Activated effector memory CD4-positive, alpha-beta T cell treated with Interleukin-2 at 50 U/mL for 16 hours (primary cell): Measurements from ENCODE around the gene GNAO1.

ENCODE experiments used
- DNase-seq: peaks from one replicate; pipeline ENCODE4 v3.0.0-alpha.2; 2020

The GNAO1 gene

GRCh38 chr16:56191156-56191815 is at the start of gene GNAO1:
Gene GNAO1, plus strand, starts transcription at chr16:56191489. Its CDS starts 747 bp downstream, at chr16:56192236.
- peak; percentile 59 for DNase-seq

DNA sequence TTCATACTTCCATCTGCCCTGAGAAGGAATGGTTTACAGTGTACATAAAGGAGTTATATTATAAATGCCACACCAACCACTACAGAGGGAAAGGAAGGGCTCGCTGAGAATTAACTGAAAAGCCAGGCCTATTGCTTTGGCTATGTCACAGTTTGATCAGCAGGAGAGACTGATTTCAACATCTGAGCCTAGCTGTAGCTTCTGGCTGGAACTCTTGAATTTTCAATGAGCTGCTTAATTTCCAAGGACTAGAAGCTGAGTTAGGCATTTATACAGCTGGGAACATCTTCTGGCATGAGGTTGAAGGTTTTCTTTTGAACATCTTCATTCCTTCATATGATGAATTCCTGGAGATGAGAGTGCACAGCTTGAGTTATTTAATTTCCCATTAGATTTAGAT is 47.6 kb upstream of the GNAO1 start:
- DNase-seq = no peak

- no peak for DNase-seq
Observed at GRCh38 chr16:56145369-56145768, 45.9 kb upstream of the GNAO1 start.

DNA sequence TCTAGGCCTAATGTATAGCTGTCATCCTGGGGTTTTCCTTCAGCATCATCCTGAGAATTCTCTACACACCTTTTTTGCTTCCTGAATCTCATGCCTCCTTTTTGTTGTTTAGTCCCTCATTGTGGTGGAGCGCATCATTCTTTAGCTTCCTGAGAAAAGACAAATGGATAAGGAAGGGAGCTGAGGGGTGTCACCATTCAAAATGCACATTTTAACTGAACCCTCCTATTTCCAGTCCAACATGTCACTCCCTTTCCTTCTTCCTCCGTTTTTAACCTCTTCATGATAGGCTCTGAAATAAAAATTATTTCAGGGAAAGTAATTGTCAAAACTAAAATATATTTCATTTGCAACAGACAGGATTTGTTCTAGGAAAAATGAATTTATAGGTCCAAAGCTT is 39.7 kb upstream of the GNAO1 start:
- no peak for DNase-seq

DNA sequence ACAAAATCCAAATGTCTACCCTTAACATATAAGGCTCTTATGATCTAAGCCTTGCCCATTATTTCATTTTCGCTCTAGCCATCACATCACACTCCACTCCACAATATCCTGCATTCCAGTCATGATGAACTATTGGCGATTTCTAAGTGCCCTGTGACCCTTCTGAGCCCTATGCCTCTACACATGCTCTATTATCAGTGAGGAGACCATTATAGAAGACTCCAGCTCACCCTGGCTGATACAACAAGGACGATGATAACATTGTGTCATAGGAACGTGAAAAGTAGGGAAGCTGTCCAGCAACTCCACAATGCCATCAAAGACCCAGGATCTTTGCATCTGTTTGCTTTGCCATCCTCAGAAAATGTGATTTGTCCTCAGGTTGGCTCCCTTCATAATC is 29.6 kb upstream of the GNAO1 start:
- no peak for DNase-seq

GRCh38 chr16:56163089-56163488 is 28.2 kb upstream of the GNAO1 start:
- DNase-seq = no peak

DNA sequence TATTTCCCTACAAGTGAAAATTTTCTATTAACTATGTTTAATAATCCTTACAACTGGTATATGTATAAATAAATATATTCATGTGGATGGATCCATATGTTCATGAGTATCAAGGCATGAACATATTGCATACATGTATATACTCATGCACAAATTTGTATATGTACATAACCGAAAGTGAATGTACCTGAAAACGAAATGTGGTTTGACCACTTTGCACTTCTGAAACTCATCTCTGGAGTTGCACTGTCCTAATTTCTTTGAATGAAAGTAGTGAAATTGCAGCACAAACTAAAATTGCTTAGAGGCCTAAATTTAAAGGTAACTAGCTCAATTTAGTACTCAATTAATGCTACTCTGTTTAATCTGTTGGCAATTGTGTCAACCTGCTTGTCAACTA is 27.4 kb upstream of the GNAO1 start:
- no peak for DNase-seq

GRCh38 chr16:56164636-56165035 is 26.7 kb upstream of the GNAO1 start:
- DNase-seq = no peak

- DNase-seq = no peak
Observed at GRCh38 chr16:56174411-56174810, 16.9 kb upstream of the GNAO1 start.

DNA sequence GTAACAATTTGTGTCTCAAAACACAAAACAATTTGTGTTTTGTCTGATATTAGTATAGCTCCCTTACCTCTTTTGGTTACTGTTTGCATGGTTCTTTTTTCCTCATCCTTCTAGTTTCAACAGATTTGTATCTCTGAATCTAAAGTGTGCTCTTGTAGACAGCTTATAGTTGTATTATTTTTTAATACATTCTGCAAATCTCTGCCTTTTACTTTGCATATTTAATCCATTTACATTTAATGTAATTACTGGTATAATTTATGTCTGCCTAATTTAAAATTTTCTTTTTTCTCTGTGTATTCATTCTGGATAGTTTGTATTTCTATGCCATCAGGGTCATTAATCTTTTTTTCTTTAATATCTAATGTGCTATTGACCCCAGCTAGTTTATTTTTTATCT is 9.9 kb upstream of the GNAO1 start:
- DNase-seq = no peak

DNA sequence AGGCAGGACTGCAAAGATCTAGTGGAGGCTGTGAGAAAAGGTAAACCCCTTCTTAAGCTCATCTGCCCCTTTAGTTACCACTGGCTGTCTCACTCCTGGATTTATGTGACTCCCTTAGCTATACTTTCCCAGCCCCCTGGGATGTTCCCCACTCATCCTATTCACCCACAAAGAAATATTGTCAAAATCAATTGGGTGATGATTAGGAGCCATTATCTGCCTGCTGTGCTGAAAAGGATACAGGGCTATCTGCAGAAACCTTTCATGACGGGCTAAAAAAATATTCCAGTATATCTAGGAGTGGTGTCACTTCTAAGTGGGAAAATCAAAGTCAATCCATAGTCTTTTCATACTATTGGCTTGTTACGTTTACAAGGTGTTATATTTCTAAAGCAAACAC is 8.0 kb upstream of the GNAO1 start:
- no peak for DNase-seq

GRCh38 chr16:56190048-56190676 is 1.1 kb upstream of the GNAO1 start:
- no peak for DNase-seq

- no peak for DNase-seq
Observed at GRCh38 chr16:56190677-56191155, 573 bp upstream of the GNAO1 start.

- no peak for DNase-seq
Observed at GRCh38 chr16:56191835-56192634, 746 bp downstream of the GNAO1 start.

DNA sequence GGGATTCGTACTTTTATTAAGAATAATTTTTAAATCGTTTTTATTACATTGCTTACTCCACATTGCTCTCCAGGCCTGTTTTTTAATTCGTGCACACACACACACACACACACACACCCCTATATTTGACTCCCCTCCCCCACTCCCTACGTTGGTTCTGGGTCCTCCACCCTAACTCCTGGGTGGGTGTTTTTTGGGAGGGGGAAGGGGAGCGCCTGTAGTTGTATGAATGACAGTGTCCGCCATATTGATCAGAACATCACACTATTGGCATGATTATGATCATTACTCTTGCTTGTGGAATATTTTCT is 1.3 kb downstream of the GNAO1 start:
- no peak for DNase-seq

GRCh38 chr16:56192986-56193945 is 2.0 kb downstream of the GNAO1 start:
- DNase-seq = no peak

DNA sequence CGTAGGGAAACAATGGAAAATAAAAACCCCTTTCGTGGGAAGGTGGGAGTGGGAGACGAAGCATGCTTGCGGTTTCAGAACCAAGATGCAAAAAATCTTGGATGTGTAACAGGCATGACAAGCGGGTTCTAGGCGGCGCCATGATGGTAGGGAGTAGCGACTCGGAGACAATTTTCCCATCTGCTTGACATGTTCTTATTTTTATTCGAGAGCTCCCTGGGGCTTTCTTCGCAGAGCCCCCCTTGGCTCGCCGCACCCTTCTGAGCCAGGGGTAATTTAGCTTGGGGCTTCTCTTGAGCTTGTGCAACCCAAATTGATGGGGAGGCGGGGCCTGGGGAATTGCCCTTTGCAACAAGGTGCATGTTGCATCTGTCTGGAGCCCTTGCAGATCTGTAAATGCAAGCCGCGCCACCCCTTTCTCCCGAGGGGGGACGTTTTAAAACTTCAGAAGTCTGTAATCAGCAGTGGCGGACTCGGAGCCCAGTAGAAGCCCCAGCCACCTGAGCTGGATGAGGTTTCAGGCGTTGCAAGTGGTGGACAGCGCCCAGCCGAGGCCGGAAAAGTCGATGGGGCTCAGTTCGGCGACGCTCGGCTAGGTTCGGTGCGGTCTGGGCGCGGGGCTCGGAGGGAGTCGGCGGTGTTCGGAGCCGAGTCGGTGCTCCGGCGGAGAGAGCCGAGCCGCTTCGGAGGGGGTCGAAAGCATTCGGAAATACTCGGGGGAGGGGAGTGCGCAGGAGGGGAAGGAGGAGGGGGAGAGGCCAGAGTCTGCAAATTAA is 2.9 kb downstream of the GNAO1 start:
- DNase-seq = peak; percentile 68

DNA sequence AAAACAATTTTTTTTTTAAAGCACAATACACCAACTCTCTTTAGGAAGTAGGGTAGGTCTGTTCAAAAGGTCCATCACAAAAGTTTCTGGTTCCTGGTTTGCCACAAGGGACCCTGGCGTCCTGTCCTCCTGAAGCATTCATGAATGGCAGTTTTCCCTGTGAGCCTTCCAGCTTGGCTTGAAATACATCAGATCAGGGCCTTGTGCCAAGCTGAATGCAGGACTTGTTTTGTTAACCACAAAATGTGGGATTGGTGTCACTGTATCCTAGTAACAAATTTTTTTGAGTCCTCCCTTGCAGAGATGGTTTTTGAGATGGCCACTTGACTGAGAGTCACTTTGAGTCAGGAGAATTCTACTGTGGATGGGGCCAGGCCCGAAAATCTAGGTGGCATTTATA is 3.9 kb downstream of the GNAO1 start:
- no peak for DNase-seq

- DNase-seq = no peak
Observed at GRCh38 chr16:56196381-56196780, 5.1 kb downstream of the GNAO1 start.

DNA sequence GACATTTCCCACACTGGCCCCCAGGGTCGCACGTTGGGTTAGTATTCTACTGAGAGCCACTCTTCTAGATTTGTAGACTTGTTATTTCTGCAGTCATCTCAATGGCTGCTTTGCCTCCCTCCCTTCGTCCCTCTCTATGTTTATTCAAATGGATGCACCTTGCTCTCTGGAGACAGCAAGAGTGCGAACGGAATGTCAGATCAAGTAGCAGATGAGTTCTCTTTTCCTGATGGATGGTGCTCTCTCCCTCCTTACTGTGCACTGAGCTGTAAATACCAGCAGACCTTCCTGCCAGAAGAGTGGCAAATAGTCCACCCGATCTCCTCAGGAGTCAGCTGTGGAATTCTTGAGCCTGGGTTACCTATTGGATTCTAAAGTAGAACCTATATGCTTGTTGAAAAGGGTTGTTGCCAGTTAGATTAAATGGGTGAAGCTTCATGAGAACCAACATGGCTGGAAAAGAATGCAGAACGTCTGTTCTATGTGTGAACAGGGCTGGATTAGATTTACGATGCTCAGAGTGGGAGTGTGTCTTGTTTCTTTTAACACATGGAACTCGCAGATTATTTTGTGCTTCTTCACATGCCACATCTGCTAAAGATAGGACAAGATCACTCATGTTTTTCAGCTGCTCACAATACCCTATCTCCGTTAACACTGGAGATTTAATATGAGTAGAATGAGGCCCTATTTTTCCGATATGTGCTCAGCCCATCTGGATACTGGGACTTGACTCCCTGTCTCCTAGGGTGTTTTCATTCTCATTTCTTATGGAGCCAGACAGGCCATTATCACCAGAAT is 6.1 kb downstream of the GNAO1 start:
- DNase-seq = no peak
